ENCODE measurements around the gene SOX8. TPM values are rescaled to one million over a fixed set of nuclear protein-coding genes. Genes with fewer than 3 reads are reported as not detected.

The SOX8 gene
- total and polyA plus RNA-seq, 9 donors = 0.08 to 0.52 (median 0.32) TPM

GRCh38 chr16:967077-967541 lies 14.5 kb upstream of the SOX8 start:
- DNase-seq = no peak
- Histone ChIP-seq H3K4me3 (no peak overlapping the region), H3K27ac (no peak overlapping the region), H3K9me3 (no peaks in the 10 kb centered on the region), H3K27me3 (no peaks in the 10 kb centered on the region), H3K36me3 (no peaks in the 10 kb centered on the region), H3K4me1 (ENCODE audit: insufficient read depth) (peaks cover 18% of the 10 kb centered on the region)
- TF ChIP-seq EP300 (IDR thresholded peaks at IDR 0.05) = no peak
- TF ChIP-seq CTCF (IDR thresholded peaks at IDR 0.05) = no peak
- no peak for TF ChIP-seq POLR2A (IDR thresholded peaks at IDR 0.05)
- 89 to 91% (median 90%) methylated on average over 20 of the region's 20 CpGs for WGBS, 3 donors
- intact Hi-C loops (cut with DNase I) = no loop called here

GRCh38 chr16:967546-968295 lies 13.8 kb upstream of the SOX8 start:
- no peaks in the 10 kb centered on the region for H3K36me3 ChIP-seq
- no peak overlapping the region for H3K4me3 ChIP-seq
- intact Hi-C loops (cut with DNase I) = no loop called here
- DNase-seq = no peak
- H3K9me3 ChIP-seq = no peaks in the 10 kb centered on the region
- 92 to 94% (median 94%) methylated on average over 41 of the region's 41 CpGs for WGBS, 3 donors
- no peak for TF ChIP-seq POLR2A (IDR thresholded peaks at IDR 0.05)
- no peak for TF ChIP-seq CTCF (IDR thresholded peaks at IDR 0.05)
- no peak for TF ChIP-seq EP300 (IDR thresholded peaks at IDR 0.05)
- peaks cover 18% of the 10 kb centered on the region for H3K4me1 ChIP-seq (ENCODE audit: insufficient read depth)
- H3K27me3 ChIP-seq = no peaks in the 10 kb centered on the region
- no peak overlapping the region for H3K27ac ChIP-seq

GRCh38 chr16:968620-969019 lies 12.9 kb upstream of the SOX8 start:
- no peak overlapping the region for H3K27ac ChIP-seq
- H3K4me1 ChIP-seq (ENCODE audit: insufficient read depth) = peaks cover 12% of the 10 kb centered on the region
- no peak for DNase-seq
- no peaks in the 10 kb centered on the region for H3K27me3 ChIP-seq
- TF ChIP-seq POLR2A (IDR thresholded peaks at IDR 0.05) (no peak), CTCF (IDR thresholded peaks at IDR 0.05) (no peak), EP300 (IDR thresholded peaks at IDR 0.05) (no peak)
- intact Hi-C loops (cut with DNase I) = no loop called here
- H3K9me3 ChIP-seq = no peaks in the 10 kb centered on the region
- H3K36me3 ChIP-seq = no peaks in the 10 kb centered on the region
- WGBS, 3 donors = 79 to 87% (median 82%) methylated on average over 8 of the region's 8 CpGs
- H3K4me3 ChIP-seq = no peak overlapping the region

- TF ChIP-seq EP300 (IDR thresholded peaks at IDR 0.05) (no peak), POLR2A (IDR thresholded peaks at IDR 0.05) (no peak), CTCF (IDR thresholded peaks at IDR 0.05) (no peak)
- H3K4me3 ChIP-seq = peak overlapping the region; percentile 96
- no peaks in the 10 kb centered on the region for H3K27me3 ChIP-seq
- WGBS, 3 donors = 29 to 49% (median 33%) methylated on average over 36 to 55 of the region's 55 CpGs
- no peaks in the 10 kb centered on the region for H3K36me3 ChIP-seq
- intact Hi-C loops (cut with DNase I) = no loop called here
- H3K4me1 ChIP-seq (ENCODE audit: insufficient read depth) = peaks cover 10% of the 10 kb centered on the region
- H3K27ac ChIP-seq = no peak overlapping the region
- no peaks in the 10 kb centered on the region for H3K9me3 ChIP-seq
- peak; percentile 34 to 72 (median 57) for DNase-seq
Observed at GRCh38 chr16:969508-970385, 11.8 kb upstream of the SOX8 start.
